Measurements from ENCODE around the gene FUT7. TPM values are rescaled to one million over a fixed set of nuclear protein-coding genes. Genes with fewer than 3 reads are reported as not detected.

Gene FUT7
- total and polyA plus RNA-seq, 8 donors = 0.08 to 2.9 (median 0.11) TPM; not detected in 3

- H3K4me1 ChIP-seq = peaks cover 9 to 38% of the 10 kb centered on the region in 2 donors
- DNase-seq (peak; percentile 78 to 96 (median 88)), ATAC-seq (peak; percentile 64)
- TF ChIP-seq CTCF (IDR thresholded peaks at IDR 0.05) = no peak
- H3K4me3 ChIP-seq = no peak overlapping the region
- intact Hi-C loops (cut with DNase I) = no loop called here
- no peak overlapping the region for H3K27ac ChIP-seq
- no peaks in the 10 kb centered on the region for H3K36me3 ChIP-seq
- no peaks in the 10 kb centered on the region for H3K9me3 ChIP-seq
- H3K27me3 ChIP-seq = peaks cover 15 to 52% of the 10 kb centered on the region in 2 donors
Observed at GRCh38 chr9:137055385-137056364, 23.8 kb upstream of the FUT7 start.

GRCh38 chr9:137054932-137055384 is 23.1 kb upstream of the FUT7 start:
- Histone ChIP-seq H3K4me3 (no peak overlapping the region), H3K27me3 (peaks cover 15 to 59% of the 10 kb centered on the region in 2 donors), H3K27ac (no peak overlapping the region), H3K36me3 (no peaks in the 10 kb centered on the region), H3K9me3 (no peaks in the 10 kb centered on the region), H3K4me1 (peaks cover 9 to 38% of the 10 kb centered on the region in 2 donors)
- intact Hi-C loops (cut with DNase I) = no loop called here
- TF ChIP-seq CTCF (IDR thresholded peaks at IDR 0.05) = no peak
- DNase-seq (no peak), ATAC-seq (no peak)

GRCh38 chr9:137053944-137054931 is 22.4 kb upstream of the FUT7 start, which contains the start of gene ENTPD2:
TSS of gene ENTPD2 (minus strand) at chr9:137054061. CDS start at chr9:137053997, 64 bp downstream.
- DNase-seq (peak in 1 of 4 donors; percentile 90), ATAC-seq (peak; percentile 90)
- no peak for TF ChIP-seq CTCF (IDR thresholded peaks at IDR 0.05)
- intact Hi-C loops (cut with DNase I) = no loop called here
- Histone ChIP-seq H3K27ac (no peak within 1 kb of the TSS), H3K9me3 (no peaks in the 10 kb centered on the region), H3K36me3 (no peaks in the 10 kb centered on the region), H3K4me1 (peaks cover 9 to 38% of the 10 kb centered on the region in 2 donors), H3K27me3 (peaks cover 21 to 67% of the 10 kb centered on the region in 2 donors), H3K4me3 (peak within 1 kb of the TSS; percentile 15 to 40)

- no peak for TF ChIP-seq CTCF (IDR thresholded peaks at IDR 0.05)
- intact Hi-C loops (cut with DNase I) = no loop called here
- peaks cover 9 to 43% of the 10 kb centered on the region in 2 donors for H3K4me1 ChIP-seq
- H3K9me3 ChIP-seq = no peaks in the 10 kb centered on the region
- peak overlapping the region; percentile 15 to 40 for H3K4me3 ChIP-seq
- no peaks in the 10 kb centered on the region for H3K36me3 ChIP-seq
- H3K27me3 ChIP-seq = peaks cover 30 to 76% of the 10 kb centered on the region in 2 donors
- DNase-seq (peak in 1 of 4 donors; percentile 74), ATAC-seq (peak; percentile 25)
- H3K27ac ChIP-seq = no peak overlapping the region
Observed at GRCh38 chr9:137052998-137053943, 21.4 kb upstream of the FUT7 start.

Measured in left lung (tissue), 10 donors.